Mucosa of descending colon (tissue), 3 donors: ENCODE results near the gene CDH12. TPM values are rescaled to one million over a fixed set of nuclear protein-coding genes. Genes with fewer than 3 reads are reported as not detected.

Experiments
- ATAC-seq: fragments of 200-7000 bp; cut with Tn5 transposase; one replicate; pipeline ENCODE4 v1.9.1; 2020; ENCODE audit warnings: mild to moderate bottlenecking, moderate library complexity
- DNase-seq, 3 donors: peaks; one replicate each; pipeline ENCODE4 v3.0.0-alpha.2; 2020
- H3K36me3 ChIP-seq: fragments of 200-600 bp; one replicate; pipeline ENCODE4 v1.8.0; 2021; ENCODE audit warnings: low read depth, mild to moderate bottlenecking
- H3K4me1 ChIP-seq: fragments of 200-600 bp; one replicate; pipeline ENCODE4 v1.8.0; 2021; ENCODE audit warnings: low read depth, mild to moderate bottlenecking
- H3K4me3 ChIP-seq: fragments of 200-600 bp; one replicate; pipeline ENCODE4 v1.8.0; 2021; ENCODE audit warnings: mild to moderate bottlenecking
- H3K9me3 ChIP-seq: fragments of 200-600 bp; one replicate; pipeline ENCODE4 v1.8.0; 2021; ENCODE audit warnings: mild to moderate bottlenecking
- CTCF ChIP-seq: fragments of 200-600 bp; IDR thresholded peaks from one replicate; pipeline ENCODE4 v1.8.0; 2022; ENCODE audit warnings: antibody characterized with exemption, mild to moderate bottlenecking
- intact Hi-C, 2 donors: fragments of 100-400 bp; cut with DNase I in 1 of 2; cut with micrococcal nuclease in 1 of 2; formaldehyde crosslinking; loops; one replicate each; pipeline versions ENCODE4 v1.11.0 to v1.11.1; 2022; cut with DNase I, micrococcal nuclease
- total RNA-seq, 3 donors: library from RNA; stranded (reverse); fragmentation: NEBNext Ultra II Directional in 2 of 3; extraction: Animal tissue kit (Norgen Biotek cat#: 25700) in 2 of 3; gene quantifications; one replicate each; pipeline versions ENCODE4 v1.2.1 to v1.2.4, GENCODE V29; 2021 to 2023
- donor health status: DM: no; HTN: no; CAD: no; lungs with moderate emphysema.
- donor health status: DM: no; HTN: no; CAD: no.
- donor health status: DM: no; HTN: yes; CAD: no.

CDH12 gene
- total RNA-seq, 3 donors from 2014 or later = 0.14 TPM; not detected in 2

GRCh38 chr5:22728610-22729009, 124.5 kb downstream of the CDH12 start:
- TF ChIP-seq CTCF = no peak
- Histone ChIP-seq H3K36me3 (no peaks in the 10 kb centered on the region), H3K4me1 (no peaks in the 10 kb centered on the region), H3K4me3 (no peak overlapping the region), H3K9me3 (no peaks in the 10 kb centered on the region)
- intact Hi-C loops = no loop called here
- ATAC-seq (no peak), DNase-seq (no peak)

DNA sequence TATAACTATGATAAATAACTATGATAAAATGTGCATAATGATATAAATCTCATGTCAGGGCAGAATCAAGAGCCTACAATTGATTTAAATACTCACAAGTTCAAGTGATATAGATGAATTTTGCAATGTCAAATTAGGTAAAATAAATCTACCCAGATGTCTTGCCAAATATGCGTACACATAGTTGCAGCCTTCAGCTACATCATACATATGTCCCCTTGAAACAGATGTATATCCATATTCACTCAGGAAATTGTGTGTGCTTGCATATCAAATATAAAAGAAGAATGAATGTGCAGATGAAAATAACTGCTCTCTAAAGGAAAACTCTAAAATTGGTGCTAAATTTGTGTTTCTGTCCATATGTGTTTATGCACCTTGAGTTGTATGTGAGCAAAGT, 130.7 kb downstream of the CDH12 start:
- ATAC-seq = no peak
- TF ChIP-seq CTCF = no peak
- DNase-seq = no peak
- intact Hi-C loops = no loop called here
- Histone ChIP-seq H3K4me1 (no peaks in the 10 kb centered on the region), H3K9me3 (no peaks in the 10 kb centered on the region), H3K4me3 (no peak overlapping the region), H3K36me3 (no peaks in the 10 kb centered on the region)

DNA sequence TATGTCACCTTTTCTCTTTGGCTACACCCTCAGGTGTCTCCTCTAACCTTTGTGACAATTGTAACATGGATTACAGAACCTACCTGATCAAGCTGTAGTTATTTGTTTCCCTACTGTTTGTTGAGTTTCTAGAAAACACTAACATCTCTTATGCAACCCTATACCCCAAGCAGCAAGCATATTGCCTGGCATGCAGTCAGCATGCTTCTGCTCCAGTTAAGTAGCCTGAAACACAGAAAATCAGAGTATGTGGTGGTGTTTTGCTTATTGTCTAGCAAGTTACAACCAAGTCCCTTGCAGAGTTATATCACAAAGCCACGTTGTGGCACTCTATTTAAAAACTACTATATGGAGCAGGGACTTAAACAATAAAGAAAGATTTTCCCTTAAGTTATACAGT, 131.1 kb downstream of the CDH12 start:
- Histone ChIP-seq H3K9me3 (no peaks in the 10 kb centered on the region), H3K36me3 (no peaks in the 10 kb centered on the region), H3K4me1 (no peaks in the 10 kb centered on the region), H3K4me3 (no peak overlapping the region)
- ATAC-seq = no peak
- intact Hi-C loops = no loop called here
- no peak for TF ChIP-seq CTCF
- DNase-seq = no peak

- intact Hi-C loops = no loop called here
- no peaks in the 10 kb centered on the region for H3K4me1 ChIP-seq
- ATAC-seq (no peak), DNase-seq (no peak)
- no peak for TF ChIP-seq CTCF
- H3K9me3 ChIP-seq = no peaks in the 10 kb centered on the region
- H3K36me3 ChIP-seq = no peaks in the 10 kb centered on the region
- H3K4me3 ChIP-seq = no peak overlapping the region
Measured at GRCh38 chr5:22719842-22720241, 133.3 kb downstream of the CDH12 start.

GRCh38 chr5:22710660-22711059, 142.5 kb downstream of the CDH12 start:
- Histone ChIP-seq H3K36me3 (no peaks in the 10 kb centered on the region), H3K4me3 (no peak overlapping the region), H3K4me1 (no peaks in the 10 kb centered on the region), H3K9me3 (no peaks in the 10 kb centered on the region)
- TF ChIP-seq CTCF = no peak
- intact Hi-C loops = no loop called here
- no peak for DNase-seq
- no peak for ATAC-seq

GRCh38 chr5:22709743-22710142, 143.4 kb downstream of the CDH12 start:
- intact Hi-C loops = no loop called here
- ATAC-seq = no peak
- no peak for TF ChIP-seq CTCF

More at GRCh38 chr5:22709743-22710142, 143.4 kb downstream of the CDH12 start:
- no peaks in the 10 kb centered on the region for H3K4me1 ChIP-seq
- H3K4me3 ChIP-seq = no peak overlapping the region
- DNase-seq = no peak
- no peaks in the 10 kb centered on the region for H3K36me3 ChIP-seq
- H3K9me3 ChIP-seq = no peaks in the 10 kb centered on the region
